ENCODE measurements around the gene PUS1. TPM values are rescaled to one million over a fixed set of nuclear protein-coding genes. Genes with fewer than 3 reads are reported as not detected.
"Not testable (repeated sequence)": the region's sequence is repeated elsewhere in the genome, so short reads cannot be mapped to it uniquely, and the experiment has no call there.

Gene PUS1
- polyA plus RNA-seq (2012; ENCODE audit: missing spikeins) = 16.1 TPM

DNA sequence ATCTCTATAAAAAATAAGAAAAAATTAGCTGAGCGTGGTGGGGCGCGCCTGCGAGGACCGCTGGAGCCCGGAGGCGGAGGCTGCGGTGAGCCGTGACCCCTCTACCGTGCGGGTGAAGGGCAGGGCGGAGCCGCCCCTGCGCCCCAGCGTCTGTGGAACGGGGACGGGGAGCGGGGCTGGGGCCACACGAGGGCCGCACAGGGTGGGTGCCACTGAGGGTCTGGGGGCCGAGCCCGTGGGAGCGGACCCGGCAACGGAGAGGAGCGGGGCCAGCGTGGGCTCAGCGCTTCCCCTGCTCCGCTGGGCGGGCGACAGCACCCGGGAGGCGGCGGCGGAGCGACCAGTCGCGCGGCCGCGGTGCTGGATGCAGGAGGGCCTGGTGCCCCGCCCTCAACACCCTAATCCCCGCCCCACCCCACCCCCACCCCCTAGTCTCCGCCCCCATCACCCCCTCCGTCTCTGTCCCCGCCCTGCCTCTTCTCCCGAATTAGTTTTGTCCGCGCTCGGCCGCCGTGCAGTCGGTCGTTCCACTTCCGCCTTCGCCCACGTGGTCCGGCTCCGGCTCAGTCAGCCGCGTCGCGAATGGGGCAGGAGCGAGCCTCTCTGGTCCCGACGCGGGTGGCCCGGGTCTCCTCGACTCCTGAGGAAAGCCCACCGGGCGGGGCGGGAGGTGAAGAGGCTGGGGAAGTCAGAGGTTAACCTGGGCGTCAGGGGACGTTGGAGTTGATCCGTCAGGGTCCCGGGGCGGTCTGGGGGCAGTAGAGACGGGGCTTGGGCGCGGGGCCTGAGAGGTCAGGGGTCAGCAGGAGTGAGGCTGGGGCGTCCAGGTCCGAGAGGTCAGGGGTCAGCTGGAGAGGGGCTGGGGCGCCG lies at the start of gene PUS1:
Gene PUS1, plus strand, starts transcription at position 566 of the 870 bp plus-strand sequence. CDS start 447 bp downstream, outside the sequence.
- FAIRE-seq = peak; percentile 92
- peak; percentile 97 for DNase-seq (ENCODE audit: insufficient read length)
- TF ChIP-seq POLR2AphosphoS5 (IDR thresholded peaks at IDR 0.05; ENCODE audit: low read depth, low read length) (peak; percentile 76), TAF1 (IDR thresholded peaks at IDR 0.05; ENCODE audit: borderline replicate concordance, low read depth, low read length) (peak; percentile 75), POLR2A (IDR thresholded peaks at IDR 0.05; ENCODE audit: low read depth, low read length) (peak; percentile 93)

DNA sequence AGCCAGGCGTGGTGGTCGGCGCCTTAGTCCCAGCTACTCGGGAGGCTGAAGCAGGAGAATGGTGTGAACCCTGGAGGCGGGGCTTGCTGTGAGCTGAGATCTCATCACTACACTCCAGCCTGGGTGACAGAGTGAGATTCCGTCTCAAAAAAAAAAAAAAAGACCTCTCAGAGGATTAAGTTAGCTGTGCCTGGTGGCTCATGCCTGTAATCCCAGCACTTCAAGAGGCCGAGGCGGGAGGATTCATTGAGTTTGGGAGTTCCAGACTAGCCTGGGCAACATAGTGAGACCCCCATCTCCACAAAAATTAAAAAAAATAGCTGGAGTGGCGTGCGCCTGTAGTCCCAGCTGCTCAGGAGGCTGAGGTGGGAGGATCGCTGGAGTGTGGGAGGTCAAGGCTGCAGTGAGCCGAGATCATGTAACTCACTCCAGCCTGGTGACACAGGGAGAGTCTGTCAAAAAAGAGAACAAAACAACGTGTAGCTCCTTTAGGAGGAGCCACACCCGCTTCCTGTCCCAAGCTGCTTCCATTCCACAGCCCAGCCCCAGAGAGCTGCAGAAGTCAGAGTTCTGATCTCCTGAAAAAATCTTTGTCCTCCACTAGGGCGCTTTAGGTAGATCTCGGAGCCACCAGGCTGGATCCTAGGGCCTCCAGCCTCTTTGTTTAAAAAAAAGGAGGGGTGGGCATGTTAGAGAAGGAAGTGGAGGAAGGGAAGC lies 46.1 kb upstream of the PUS1 start:
- FAIRE-seq = no peak
- no peak for DNase-seq (ENCODE audit: insufficient read length)
- TF ChIP-seq TAF1 (IDR thresholded peaks at IDR 0.05; ENCODE audit: borderline replicate concordance, low read depth, low read length) = no peak
- no peak for TF ChIP-seq POLR2AphosphoS5 (IDR thresholded peaks at IDR 0.05; ENCODE audit: low read depth, low read length)
- TF ChIP-seq POLR2A (IDR thresholded peaks at IDR 0.05; ENCODE audit: low read depth, low read length) = no peak

DNA sequence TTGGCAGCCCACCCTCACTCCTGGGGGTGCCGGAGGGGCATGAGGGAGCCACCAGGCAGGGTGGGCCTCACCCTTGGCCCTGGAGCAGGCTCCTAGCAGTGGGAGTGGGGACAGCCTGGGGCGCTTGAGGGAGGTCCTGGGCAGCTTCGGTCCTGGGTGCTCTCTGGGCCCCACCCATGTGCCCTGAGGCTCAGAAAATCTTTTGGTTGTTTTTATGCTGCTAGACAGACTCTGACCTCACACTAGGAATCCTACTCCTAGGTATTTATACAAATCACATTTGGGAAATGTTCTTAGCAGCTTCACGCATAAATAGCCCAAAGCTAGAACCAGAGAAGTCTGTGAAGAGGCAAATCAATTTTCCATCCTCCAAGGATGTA lies 45.6 kb upstream of the PUS1 start:
- DNase-seq (ENCODE audit: insufficient read length) (no peak), FAIRE-seq (no peak)
- TF ChIP-seq POLR2A (IDR thresholded peaks at IDR 0.05; ENCODE audit: low read depth, low read length) (no peak), POLR2AphosphoS5 (IDR thresholded peaks at IDR 0.05; ENCODE audit: low read depth, low read length) (no peak), TAF1 (IDR thresholded peaks at IDR 0.05; ENCODE audit: borderline replicate concordance, low read depth, low read length) (no peak)

DNA sequence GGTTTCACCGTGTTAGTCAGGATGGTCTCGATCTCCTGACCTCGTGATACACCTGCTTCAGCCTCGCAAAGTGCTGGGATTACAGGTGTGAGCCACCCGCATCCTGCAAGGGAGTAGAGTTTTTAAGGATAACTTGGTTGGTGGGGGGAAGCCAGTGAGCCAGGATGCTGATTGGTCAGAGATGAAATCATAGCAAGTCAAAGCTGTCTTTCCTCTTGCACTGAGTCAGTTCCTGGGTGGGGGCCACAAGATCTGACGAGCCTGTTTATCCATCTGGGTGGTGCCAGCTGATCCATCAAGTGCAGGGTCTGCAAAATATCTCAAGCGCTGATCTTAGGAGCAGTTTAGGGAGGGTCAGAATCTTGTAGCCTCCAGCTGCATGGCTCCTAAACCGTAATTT lies 44.0 kb upstream of the PUS1 start:
- not testable (repeated sequence) for FAIRE-seq; DNase-seq (ENCODE audit: insufficient read length)

DNA sequence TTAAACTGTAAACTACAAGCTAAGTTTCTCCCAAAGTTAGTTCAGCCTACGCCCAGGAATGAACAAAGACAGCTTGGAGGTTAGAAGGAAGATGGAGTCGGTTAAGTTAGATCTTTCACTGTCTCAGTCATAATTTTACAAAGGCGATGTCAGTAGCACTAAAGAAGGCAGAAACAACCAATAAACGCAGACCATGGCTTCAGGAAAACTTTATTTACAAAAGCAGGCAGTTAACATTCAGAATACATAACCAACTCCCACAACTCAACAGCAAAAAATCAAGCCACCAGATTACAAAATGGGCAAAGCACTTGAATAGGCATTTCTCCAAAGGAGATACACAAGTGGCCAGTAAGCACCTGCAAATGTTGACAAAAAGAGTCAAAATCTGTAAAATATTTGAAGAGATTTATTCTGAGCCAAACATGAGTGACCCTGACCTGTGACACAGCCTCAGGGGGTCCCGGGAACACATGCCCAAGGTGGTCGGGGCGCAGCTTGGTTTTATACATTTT lies 43.5 kb upstream of the PUS1 start:
- FAIRE-seq (no peak), DNase-seq (ENCODE audit: insufficient read length) (no peak)
- no peak for TF ChIP-seq TAF1 (IDR thresholded peaks at IDR 0.05; ENCODE audit: borderline replicate concordance, low read depth, low read length)
- no peak for TF ChIP-seq POLR2AphosphoS5 (IDR thresholded peaks at IDR 0.05; ENCODE audit: low read depth, low read length)
- no peak for TF ChIP-seq POLR2A (IDR thresholded peaks at IDR 0.05; ENCODE audit: low read depth, low read length)

DNA sequence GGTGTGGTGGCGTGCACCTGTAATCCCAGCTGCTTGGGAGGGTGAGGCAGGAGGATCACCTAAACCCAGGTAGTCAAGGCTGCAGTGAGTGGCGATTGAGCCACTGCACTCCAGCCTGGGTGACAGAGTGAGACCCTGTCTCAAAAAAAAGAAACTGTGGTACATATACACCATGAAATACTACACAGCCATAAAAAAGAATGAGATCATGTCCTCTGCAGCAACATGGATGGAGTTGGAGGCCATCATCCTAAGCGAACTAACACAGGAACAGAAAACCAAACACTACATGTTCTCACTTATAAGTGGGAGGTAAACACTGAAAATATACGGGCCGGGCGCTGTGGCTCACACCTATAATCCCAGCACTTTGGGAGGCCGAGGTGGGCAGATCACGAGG lies 37.4 kb upstream of the PUS1 start:
- not testable (repeated sequence) for DNase-seq (ENCODE audit: insufficient read length); FAIRE-seq

DNA sequence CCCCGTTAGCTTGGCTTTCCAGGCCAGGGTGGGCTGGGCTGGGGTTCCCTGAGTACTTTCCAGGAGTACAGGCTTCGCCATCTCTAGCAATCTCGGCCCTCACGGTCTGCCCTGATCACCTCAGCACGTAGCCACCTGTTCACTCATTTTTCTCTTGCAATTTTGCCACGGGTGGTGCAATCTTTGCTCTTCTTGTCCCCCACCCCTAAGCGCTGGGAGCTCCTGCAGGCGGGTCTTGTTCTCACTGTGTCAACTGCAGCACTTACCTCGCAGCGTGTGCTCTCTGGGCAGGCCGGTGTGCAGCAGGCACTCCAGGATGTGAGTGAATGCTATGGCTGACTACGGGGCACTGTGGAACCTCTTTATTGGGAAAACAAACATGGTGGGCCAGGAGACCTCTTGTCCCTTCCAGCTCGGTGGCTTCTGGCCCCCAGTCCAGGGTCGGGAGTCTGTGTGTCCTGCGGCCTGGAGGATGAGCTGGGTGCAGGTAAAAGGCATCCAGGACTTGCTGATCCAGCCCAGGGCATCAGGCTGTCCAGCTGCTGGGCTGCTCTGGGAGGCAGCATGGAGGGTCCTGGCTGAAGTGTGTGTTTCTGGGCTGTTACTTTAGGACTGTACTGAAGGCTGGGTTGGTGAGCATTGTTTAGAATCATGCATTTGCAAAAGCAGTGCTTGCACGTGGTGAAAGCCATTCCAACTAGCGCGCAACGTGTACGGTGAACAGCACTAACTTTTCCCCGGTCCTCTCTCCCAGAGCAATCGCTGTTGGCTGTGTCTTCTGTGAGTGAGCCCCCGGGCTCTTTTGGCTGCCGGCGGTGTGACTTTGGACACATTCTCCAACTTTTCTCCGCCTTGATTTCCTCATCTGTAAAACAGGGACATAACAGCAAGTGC lies 36.1 kb upstream of the PUS1 start:
- TF ChIP-seq POLR2AphosphoS5 (IDR thresholded peaks at IDR 0.05; ENCODE audit: low read depth, low read length) = no peak
- TF ChIP-seq TAF1 (IDR thresholded peaks at IDR 0.05; ENCODE audit: borderline replicate concordance, low read depth, low read length) = no peak
- no peak for TF ChIP-seq POLR2A (IDR thresholded peaks at IDR 0.05; ENCODE audit: low read depth, low read length)
- DNase-seq (ENCODE audit: insufficient read length) (no peak), FAIRE-seq (no peak)

DNA sequence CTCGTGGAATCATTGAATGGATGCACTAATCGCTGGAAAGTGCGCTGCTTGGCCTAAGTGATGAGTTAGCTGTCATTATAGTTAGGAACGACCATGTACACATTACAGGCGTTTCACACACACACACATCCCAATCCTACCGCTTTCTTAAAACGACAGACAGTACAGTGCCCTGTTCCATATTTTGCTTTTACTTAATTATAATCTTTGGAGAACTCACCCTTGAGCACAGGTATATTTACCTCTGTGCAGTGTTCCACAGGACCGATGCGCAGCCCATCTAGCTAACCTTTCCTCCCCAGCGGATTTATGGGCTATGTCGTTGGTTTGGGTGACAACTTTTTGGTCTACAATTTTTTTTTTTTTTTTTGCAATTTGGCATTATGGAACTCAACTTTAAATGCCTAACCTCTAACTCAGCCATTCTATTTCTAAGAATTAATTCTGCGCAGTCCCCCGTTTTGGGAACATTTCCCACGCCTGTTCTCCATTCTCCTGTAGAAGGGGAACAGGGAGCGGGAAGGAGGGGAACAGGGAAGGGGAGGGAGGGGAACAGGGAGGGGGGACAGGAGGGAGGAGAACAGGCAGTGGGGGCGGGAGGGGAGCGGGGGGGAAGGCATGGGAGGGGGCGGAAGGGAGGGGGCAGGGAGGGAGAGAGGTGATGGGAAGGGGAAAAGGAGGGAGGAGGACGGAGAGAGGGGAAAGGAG lies 35.3 kb upstream of the PUS1 start:
- no peak for DNase-seq (ENCODE audit: insufficient read length)
- no peak for TF ChIP-seq TAF1 (IDR thresholded peaks at IDR 0.05; ENCODE audit: borderline replicate concordance, low read depth, low read length)
- no peak for TF ChIP-seq POLR2AphosphoS5 (IDR thresholded peaks at IDR 0.05; ENCODE audit: low read depth, low read length)
- no peak for TF ChIP-seq POLR2A (IDR thresholded peaks at IDR 0.05; ENCODE audit: low read depth, low read length)
- no peak for FAIRE-seq

DNA sequence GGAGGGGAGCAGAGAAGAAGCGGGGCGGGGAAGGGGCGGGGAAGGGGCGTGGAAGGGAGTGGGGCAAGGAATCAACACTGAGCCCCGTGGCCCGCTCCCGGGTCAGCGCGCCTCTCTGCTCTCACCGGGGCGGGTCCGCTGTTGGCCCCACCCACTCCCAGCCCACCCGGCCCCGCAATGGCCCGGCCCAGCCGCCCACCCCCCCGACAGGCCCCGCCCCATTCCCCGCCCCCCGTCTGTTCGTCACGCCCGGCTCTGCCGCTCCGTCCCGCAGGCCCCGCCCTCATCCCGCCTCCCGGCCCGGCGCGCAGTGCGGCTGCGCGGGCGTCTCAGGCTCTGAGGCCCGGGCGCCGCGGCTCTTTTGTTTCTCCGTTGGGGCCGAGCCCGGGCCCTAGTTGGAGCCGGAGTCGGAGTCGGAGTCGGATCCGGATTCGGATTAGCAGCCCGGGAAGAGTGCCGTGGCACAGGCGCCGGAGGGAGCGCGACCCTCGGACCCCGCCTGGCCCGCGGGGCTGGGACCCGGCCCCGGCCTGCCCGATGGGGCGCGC lies 34.7 kb upstream of the PUS1 start, which contains the start of gene ULK1:
Gene ULK1, plus strand, starts transcription at position 310 of the 548 bp plus-strand sequence. CDS start 380 bp downstream, outside the sequence.
- FAIRE-seq (peak; percentile 83), DNase-seq (ENCODE audit: insufficient read length) (peak; percentile 100)
- TF ChIP-seq TAF1 (IDR thresholded peaks at IDR 0.05; ENCODE audit: borderline replicate concordance, low read depth, low read length) (peak; percentile 58; the same call in 1 of the 2 replicates), POLR2AphosphoS5 (IDR thresholded peaks at IDR 0.05; ENCODE audit: low read depth, low read length) (peak; percentile 44; the same call in 1 of the 2 replicates), POLR2A (IDR thresholded peaks at IDR 0.05; ENCODE audit: low read depth, low read length) (peak; percentile 73; the same call in 1 of the 2 replicates)

DNA sequence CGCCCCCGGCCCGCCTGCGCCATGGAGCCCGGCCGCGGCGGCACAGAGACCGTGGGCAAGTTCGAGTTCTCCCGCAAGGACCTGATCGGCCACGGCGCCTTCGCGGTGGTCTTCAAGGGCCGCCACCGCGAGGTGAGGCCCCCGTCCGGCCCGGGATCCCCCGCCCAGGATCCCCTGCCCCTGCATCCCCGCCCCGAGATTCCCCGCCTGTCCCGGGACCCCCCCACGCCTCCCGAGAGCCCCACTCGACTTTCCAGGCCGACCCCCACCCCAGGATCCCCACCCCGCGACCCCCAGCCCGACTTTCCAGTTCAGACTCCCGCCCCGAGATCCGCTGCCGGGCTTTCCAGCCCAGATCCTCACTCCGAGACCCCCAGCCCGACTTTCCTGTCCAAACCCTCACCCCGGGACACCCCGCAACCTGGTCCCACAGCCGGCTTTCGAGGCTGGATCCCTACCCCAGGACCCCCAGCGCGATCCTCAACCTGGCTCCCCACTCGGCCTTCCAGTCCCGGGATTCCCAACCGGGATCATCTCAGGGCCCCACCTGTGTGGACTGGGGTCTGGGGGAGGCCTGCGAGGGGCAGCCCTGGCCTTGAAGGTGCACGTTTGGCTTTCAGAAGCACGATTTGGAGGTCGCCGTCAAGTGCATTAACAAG lies 34.0 kb upstream of the PUS1 start:
- DNase-seq (ENCODE audit: insufficient read length) (peak; percentile 41), FAIRE-seq (no peak)
- TF ChIP-seq POLR2A (IDR thresholded peaks at IDR 0.05; ENCODE audit: low read depth, low read length) = no peak
- no peak for TF ChIP-seq POLR2AphosphoS5 (IDR thresholded peaks at IDR 0.05; ENCODE audit: low read depth, low read length)

Data from GM12892 (cell line).